Measurements from ENCODE around the gene KIAA1217. TPM values are rescaled to one million over a fixed set of nuclear protein-coding genes. Genes with fewer than 3 reads are reported as not detected.

KIAA1217 gene
- polyA plus RNA-seq, 3 donors, result not detected

GRCh38 chr10:24457661-24458318 lies 248.9 kb downstream of the KIAA1217 start:
- Mint-ChIP-seq H3K4me3 (no peak overlapping the region), H3K36me3 (no peaks in the 10 kb centered on the region), H3K27ac (no peak overlapping the region), H3K27me3 (ENCODE audit: low read depth in 3 of 3) (peaks cover 0 to 2% (median 0%) of the 10 kb centered on the region in 3 donors), H3K4me1 (no peaks in the 10 kb centered on the region), H3K9me3 (peaks cover 0 to 9% (median 2%) of the 10 kb centered on the region in 7 donors)
- TF ChIP-seq, protein P1, sequence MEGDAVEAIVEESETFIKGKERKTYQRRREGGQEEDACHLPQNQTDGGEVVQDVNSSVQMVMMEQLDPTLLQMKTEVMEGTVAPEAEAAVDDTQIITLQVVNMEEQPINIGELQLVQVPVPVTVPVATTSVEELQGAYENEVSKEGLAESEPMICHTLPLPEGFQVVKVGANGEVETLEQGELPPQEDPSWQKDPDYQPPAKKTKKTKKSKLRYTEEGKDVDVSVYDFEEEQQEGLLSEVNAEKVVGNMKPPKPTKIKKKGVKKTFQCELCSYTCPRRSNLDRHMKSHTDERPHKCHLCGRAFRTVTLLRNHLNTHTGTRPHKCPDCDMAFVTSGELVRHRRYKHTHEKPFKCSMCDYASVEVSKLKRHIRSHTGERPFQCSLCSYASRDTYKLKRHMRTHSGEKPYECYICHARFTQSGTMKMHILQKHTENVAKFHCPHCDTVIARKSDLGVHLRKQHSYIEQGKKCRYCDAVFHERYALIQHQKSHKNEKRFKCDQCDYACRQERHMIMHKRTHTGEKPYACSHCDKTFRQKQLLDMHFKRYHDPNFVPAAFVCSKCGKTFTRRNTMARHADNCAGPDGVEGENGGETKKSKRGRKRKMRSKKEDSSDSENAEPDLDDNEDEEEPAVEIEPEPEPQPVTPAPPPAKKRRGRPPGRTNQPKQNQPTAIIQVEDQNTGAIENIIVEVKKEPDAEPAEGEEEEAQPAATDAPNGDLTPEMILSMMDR (IDR thresholded peaks at IDR 0.05), result no peak
- peaks cover 0 to 3% of the 10 kb centered on the region in 2 donors for H3K9me3 ChIP-seq (replicated peaks in 1 of 2; ENCODE audit: control insufficient read depth in 1 of 2, insufficient read depth in 1 of 2, low read length in 2 of 2)
- no peak for DNase-seq
- H3K36me3 ChIP-seq (replicated peaks in 1 of 2; ENCODE audit: control insufficient read depth in 1 of 2, insufficient read depth in 2 of 2, low read length in 2 of 2), result no peaks in the 10 kb centered on the region
- H2AFZ ChIP-seq (ENCODE audit: insufficient read depth, low read depth, low read length, poor library complexity, severe bottlenecking), result no peak overlapping the region
- H3K4me1 ChIP-seq (ENCODE audit: control insufficient read depth in 1 of 2, insufficient read depth in 2 of 2, low read length in 2 of 2), result no peaks in the 10 kb centered on the region
- WGBS (ENCODE audit: insufficient coverage), result 53% methylated on average over 6 of the region's 7 CpGs
- H3K27ac ChIP-seq (ENCODE audit: low read depth in 1 of 2, low read length in 2 of 2), result no peak overlapping the region
- no peak overlapping the region for H3K4me3 ChIP-seq (replicated peaks in 1 of 3; ENCODE audit: low read depth in 2 of 3, low read length in 3 of 3)
- no peaks in the 10 kb centered on the region for H3K27me3 ChIP-seq (ENCODE audit: control insufficient read depth in 2 of 2, insufficient read depth in 2 of 2, low read length in 2 of 2)
- H3K9ac ChIP-seq (ENCODE audit: insufficient read depth, low read length, poor library complexity, severe bottlenecking), result no peak overlapping the region
- intact Hi-C loops (cut with micrococcal nuclease), result no loop called here
- no peak overlapping the region for H3K4me2 ChIP-seq (replicated peaks; ENCODE audit: extremely low read depth, low read length, poor library complexity, severe bottlenecking)
- no peaks in the 10 kb centered on the region for H3K79me2 ChIP-seq (ENCODE audit: insufficient read depth, low read length)
- no peaks in the 10 kb centered on the region for H4K20me1 ChIP-seq (ENCODE audit: insufficient read depth, low read length)

- Histone ChIP-seq H3K4me3 (replicated peaks in 1 of 3; ENCODE audit: low read depth in 2 of 3, low read length in 3 of 3) (no peak overlapping the region), H3K36me3 (replicated peaks in 1 of 2; ENCODE audit: control insufficient read depth in 1 of 2, insufficient read depth in 2 of 2, low read length in 2 of 2) (no peaks in the 10 kb centered on the region), H3K4me1 (ENCODE audit: control insufficient read depth in 1 of 2, insufficient read depth in 2 of 2, low read length in 2 of 2) (no peaks in the 10 kb centered on the region), H3K9ac (ENCODE audit: insufficient read depth, low read length, poor library complexity, severe bottlenecking) (no peak overlapping the region), H4K20me1 (ENCODE audit: insufficient read depth, low read length) (no peaks in the 10 kb centered on the region), H3K79me2 (ENCODE audit: insufficient read depth, low read length) (no peaks in the 10 kb centered on the region), H3K27me3 (ENCODE audit: control insufficient read depth in 2 of 2, insufficient read depth in 2 of 2, low read length in 2 of 2) (no peaks in the 10 kb centered on the region), H3K9me3 (replicated peaks in 1 of 2; ENCODE audit: control insufficient read depth in 1 of 2, insufficient read depth in 1 of 2, low read length in 2 of 2) (peaks cover 0 to 3% of the 10 kb centered on the region in 2 donors), H2AFZ (ENCODE audit: insufficient read depth, low read depth, low read length, poor library complexity, severe bottlenecking) (no peak overlapping the region), H3K4me2 (replicated peaks; ENCODE audit: extremely low read depth, low read length, poor library complexity, severe bottlenecking) (no peak overlapping the region), H3K27ac (ENCODE audit: low read depth in 1 of 2, low read length in 2 of 2) (no peak overlapping the region)
- intact Hi-C loops (cut with micrococcal nuclease), result no loop called here
- Mint-ChIP-seq H3K4me3 (no peak overlapping the region), H3K27me3 (ENCODE audit: low read depth in 3 of 3) (peaks cover 0 to 2% (median 2%) of the 10 kb centered on the region in 3 donors), H3K9me3 (peaks cover 0 to 12% (median 3%) of the 10 kb centered on the region in 7 donors), H3K4me1 (no peaks in the 10 kb centered on the region), H3K27ac (no peak overlapping the region), H3K36me3 (no peaks in the 10 kb centered on the region)
- 100% methylated on average over 2 of the region's 3 CpGs for WGBS (ENCODE audit: insufficient coverage)
- TF ChIP-seq, protein P1 (IDR thresholded peaks at IDR 0.05), result no peak
- DNase-seq, result no peak
Observed at GRCh38 chr10:24459836-24460235, 250.9 kb downstream of the KIAA1217 start.
